Fibroblast of skin of abdomen (primary cell): ENCODE measurements around the gene STAT2. TPM values are rescaled to one million over a fixed set of nuclear protein-coding genes. Genes with fewer than 3 reads are reported as not detected.
"Not testable (repeated sequence)": the region's sequence is repeated elsewhere in the genome, so short reads cannot be mapped to it uniquely, and the experiment has no call there.

ENCODE experiments used
- DNase-seq: peaks from one replicate; pipeline ENCODE4 v3.0.0-alpha.2; 2013
- polyA plus RNA-seq, 2 experiments: library from polyadenylated mRNA; unstranded; fragments of 120-200 nt; gene quantifications; one replicate each; pipeline ENCODE4 v1.2.1, GENCODE V29; 2013; ENCODE audit not compliant: insufficient read length in 2 of 2

STAT2 gene
- 92.4 TPM for polyA plus RNA-seq (2013, experiment 1 of 2; ENCODE audit: insufficient read length)
- polyA plus RNA-seq (2013, experiment 2 of 2; ENCODE audit: insufficient read length) = 92.6 TPM

- peak; percentile 100 for DNase-seq
Observed at GRCh38 chr12:56359851-56360767, at the start of gene STAT2. STAT2 (minus strand) TSS chr12:56360107; CDS start chr12:56356571, 3,536 bp downstream.

GRCh38 chr12:56408799-56409417, 49.0 kb upstream of the STAT2 start:
- no peak for DNase-seq

- not testable (repeated sequence) for DNase-seq
Observed at GRCh38 chr12:56404227-56404626, 44.3 kb upstream of the STAT2 start.

GRCh38 chr12:56401612-56402011, 41.7 kb upstream of the STAT2 start:
- not testable (repeated sequence) for DNase-seq

GRCh38 chr12:56401125-56401524, 41.2 kb upstream of the STAT2 start:
- not testable (repeated sequence) for DNase-seq

GRCh38 chr12:56399466-56399865, 39.6 kb upstream of the STAT2 start:
- DNase-seq = not testable (repeated sequence)

- DNase-seq = no peak
Observed at GRCh38 chr12:56398324-56398723, 38.4 kb upstream of the STAT2 start.

- DNase-seq = no peak
Observed at GRCh38 chr12:56392331-56392730, 32.4 kb upstream of the STAT2 start.

GRCh38 chr12:56391721-56392120, 31.8 kb upstream of the STAT2 start:
- no peak for DNase-seq

- DNase-seq = no peak
Observed at GRCh38 chr12:56389412-56389811, 29.5 kb upstream of the STAT2 start.

- DNase-seq = peak; percentile 50
Observed at GRCh38 chr12:56387152-56387736, 27.3 kb upstream of the STAT2 start.

- no peak for DNase-seq
Observed at GRCh38 chr12:56385873-56386272, 26.0 kb upstream of the STAT2 start.

GRCh38 chr12:56382611-56383010, 22.7 kb upstream of the STAT2 start:
- DNase-seq = no peak

- DNase-seq = no peak
Observed at GRCh38 chr12:56377989-56378316, 18.0 kb upstream of the STAT2 start.

- peak; percentile 13 for DNase-seq
Observed at GRCh38 chr12:56377310-56377988, 17.5 kb upstream of the STAT2 start.

GRCh38 chr12:56375598-56376434, 15.9 kb upstream of the STAT2 start:
- no peak for DNase-seq

- DNase-seq = no peak
Observed at GRCh38 chr12:56374726-56375597, 15.1 kb upstream of the STAT2 start.

- no peak for DNase-seq
Observed at GRCh38 chr12:56373515-56373914, 13.6 kb upstream of the STAT2 start.

GRCh38 chr12:56366948-56367347, 7.0 kb upstream of the STAT2 start:
- DNase-seq = no peak

GRCh38 chr12:56362130-56363059, 2.5 kb upstream of the STAT2 start, which contains the start of gene APOF:
APOF (minus strand) TSS chr12:56362857; CDS start chr12:56362745, 112 bp downstream.
- DNase-seq = no peak
